ENCODE results near the gene CPPED1. TPM values are rescaled to one million over a fixed set of nuclear protein-coding genes. Genes with fewer than 3 reads are reported as not detected.
"Not testable (repeated sequence)": the region's sequence is repeated elsewhere in the genome, so short reads cannot be mapped to it uniquely, and the experiment has no call there.

Gene CPPED1
- total RNA-seq, 1 experiment from 2014 or later: 8.1 TPM

DNA sequence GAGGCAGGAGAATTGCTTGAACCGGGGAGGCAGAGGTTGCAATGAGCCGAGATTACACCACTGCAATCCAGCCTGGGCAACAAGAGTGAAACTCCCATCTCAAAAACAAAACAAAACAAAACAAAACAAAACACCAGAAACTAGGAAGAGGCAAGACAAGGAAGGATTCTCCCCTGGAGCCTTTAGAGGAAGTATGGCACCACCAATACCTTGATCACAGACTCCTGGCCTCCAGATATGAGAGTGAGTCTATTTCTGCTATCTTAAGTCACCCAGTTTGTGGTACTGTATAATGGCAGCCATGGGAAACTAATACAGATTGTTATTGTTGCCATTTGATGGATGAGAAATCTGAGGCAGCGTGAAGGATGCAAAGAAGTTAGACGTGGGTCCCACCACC lies 14.6 kb upstream of the CPPED1 start (continued):
- TF ChIP-seq EGR1 (IDR thresholded peaks at IDR 0.05; ENCODE audit: low read depth) (no peak), SP1 (IDR thresholded peaks at IDR 0.05; ENCODE audit: low read depth) (no peak)

DNA sequence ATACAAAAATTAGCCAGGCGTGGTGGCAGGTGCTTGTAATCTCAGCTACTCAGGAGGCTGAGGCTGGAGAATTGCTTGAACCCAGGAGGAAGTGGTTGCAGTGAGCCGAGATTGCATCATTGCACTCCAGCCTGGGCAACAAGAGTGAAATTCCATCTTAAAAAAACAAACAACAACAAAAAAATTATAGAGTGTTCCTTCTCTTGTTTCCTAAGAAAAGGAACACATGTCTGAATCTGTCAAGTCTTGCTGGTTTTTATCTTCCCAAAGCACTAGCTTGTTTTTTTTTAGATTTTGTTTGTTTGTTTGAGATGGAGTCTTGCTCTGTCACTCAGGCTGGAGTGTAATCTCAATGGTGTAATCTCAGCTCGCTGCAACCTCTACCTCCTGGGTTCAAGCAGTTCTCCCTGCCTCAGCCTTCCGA lies 13.1 kb upstream of the CPPED1 start:
- RAD21 ChIA-PET (ENCODE audit: low non-redundant PET in 1 of 2, low total read pairs in 2 of 2, uncharacterized antibody in 2 of 2, unreplicated experiment in 2 of 2); BruUV-seq (replicated peaks); H3K36me3 ChIP-seq (ENCODE audit: control insufficient read depth in 1 of 2, insufficient read depth in 2 of 2, low read length in 2 of 2); H3K9me2 ChIP-seq (ENCODE audit: insufficient read depth); H3K4me3 ChIP-seq (replicated peaks in 1 of 2; ENCODE audit: low read depth in 1 of 2, low read length in 2 of 2); H3K79me2 ChIP-seq (ENCODE audit: insufficient read depth, low read length); H3K9ac ChIP-seq (ENCODE audit: low read length); intact Hi-C loops (cut with micrococcal nuclease); DNase-seq (ENCODE audit: low read depth, low spot score); H2AFZ ChIP-seq (ENCODE audit: low read depth, low read length, poor library complexity, severe bottlenecking); ATAC-seq; H3K27ac ChIP-seq (ENCODE audit: low read depth, low read length); H3K9me3 ChIP-seq (ENCODE audit: control insufficient read depth in 1 of 2, insufficient read depth in 1 of 2, low read depth in 1 of 2, low read length in 2 of 2); H3K27me3 ChIP-seq (ENCODE audit: insufficient read depth, low read length); H3K4me1 ChIP-seq (ENCODE audit: control insufficient read depth in 1 of 2, insufficient read depth in 2 of 2, low read length in 2 of 2); H3K4me2 ChIP-seq (ENCODE audit: low read length); H4K20me1 ChIP-seq (ENCODE audit: insufficient read depth): not testable (repeated sequence)
- ChIA-PET CTCF (interaction anchor here (1.0 kb wide), 1 partner anchor 243 kb away, joined by 3 read pairs; no protein-coding TSS in a partner anchor), POLR2A (interaction anchor here (0.6 to 1.1 kb wide), 3 partner anchors 63 to 246 kb away, joined by 3 to 6 read pairs (median 4); no protein-coding TSS in a partner anchor)

DNA sequence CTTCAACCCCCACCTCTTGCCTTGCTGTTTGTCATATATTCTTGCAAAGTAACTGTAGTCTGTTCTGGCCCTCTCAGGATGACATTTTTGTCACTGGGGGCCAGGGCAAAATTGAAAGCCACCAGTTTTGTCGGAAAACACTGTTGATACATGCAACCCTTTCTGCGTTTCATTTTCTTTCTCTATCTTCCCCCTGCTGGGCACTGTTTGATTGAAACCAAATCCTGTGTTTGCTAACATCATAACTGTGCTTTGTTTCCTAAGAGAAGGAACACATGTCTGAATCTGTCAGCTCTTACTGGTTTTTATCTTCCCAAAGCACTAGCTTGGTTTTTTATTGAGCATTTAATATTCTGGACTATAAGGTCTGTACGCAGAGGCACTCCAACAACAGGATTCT lies 11.7 kb upstream of the CPPED1 start:
- Histone ChIP-seq H3K9me3 (ENCODE audit: control insufficient read depth in 1 of 2, insufficient read depth in 1 of 2, low read depth in 1 of 2, low read length in 2 of 2) (no peaks in the 10 kb centered on the region), H3K36me3 (ENCODE audit: control insufficient read depth in 1 of 2, insufficient read depth in 2 of 2, low read length in 2 of 2) (no peaks in the 10 kb centered on the region), H3K27ac (ENCODE audit: low read depth, low read length) (no peak overlapping the region), H2AFZ (ENCODE audit: low read depth, low read length, poor library complexity, severe bottlenecking) (no peak overlapping the region), H3K4me3 (replicated peaks in 1 of 2; ENCODE audit: low read depth in 1 of 2, low read length in 2 of 2) (no peak overlapping the region), H3K9me2 (ENCODE audit: insufficient read depth) (no peaks in the 10 kb centered on the region), H3K27me3 (ENCODE audit: insufficient read depth, low read length) (no peaks in the 10 kb centered on the region), H3K4me1 (ENCODE audit: control insufficient read depth in 1 of 2, insufficient read depth in 2 of 2, low read length in 2 of 2) (no peaks in the 10 kb centered on the region), H3K4me2 (ENCODE audit: low read length) (no peak overlapping the region), H3K9ac (ENCODE audit: low read length) (no peak overlapping the region), H3K79me2 (ENCODE audit: insufficient read depth, low read length) (no peaks in the 10 kb centered on the region), H4K20me1 (ENCODE audit: insufficient read depth) (no peaks in the 10 kb centered on the region)
- CTCF ChIA-PET: interaction anchor here (1.1 kb wide), 1 partner anchor 242 kb away, joined by 5 read pairs; no protein-coding TSS in a partner anchor
- intact Hi-C loops (cut with micrococcal nuclease): no loop called here
- no peak for DNase-seq (ENCODE audit: low read depth, low spot score)
- BruUV-seq (replicated peaks): no TSS peak
- TF ChIP-seq EZH2phosphoT487 (IDR thresholded peaks at IDR 0.05; ENCODE audit: borderline replicate concordance): no peak
- no peak for TF ChIP-seq SP1 (IDR thresholded peaks at IDR 0.05; ENCODE audit: low read depth)
- TF ChIP-seq, protein P1, sequence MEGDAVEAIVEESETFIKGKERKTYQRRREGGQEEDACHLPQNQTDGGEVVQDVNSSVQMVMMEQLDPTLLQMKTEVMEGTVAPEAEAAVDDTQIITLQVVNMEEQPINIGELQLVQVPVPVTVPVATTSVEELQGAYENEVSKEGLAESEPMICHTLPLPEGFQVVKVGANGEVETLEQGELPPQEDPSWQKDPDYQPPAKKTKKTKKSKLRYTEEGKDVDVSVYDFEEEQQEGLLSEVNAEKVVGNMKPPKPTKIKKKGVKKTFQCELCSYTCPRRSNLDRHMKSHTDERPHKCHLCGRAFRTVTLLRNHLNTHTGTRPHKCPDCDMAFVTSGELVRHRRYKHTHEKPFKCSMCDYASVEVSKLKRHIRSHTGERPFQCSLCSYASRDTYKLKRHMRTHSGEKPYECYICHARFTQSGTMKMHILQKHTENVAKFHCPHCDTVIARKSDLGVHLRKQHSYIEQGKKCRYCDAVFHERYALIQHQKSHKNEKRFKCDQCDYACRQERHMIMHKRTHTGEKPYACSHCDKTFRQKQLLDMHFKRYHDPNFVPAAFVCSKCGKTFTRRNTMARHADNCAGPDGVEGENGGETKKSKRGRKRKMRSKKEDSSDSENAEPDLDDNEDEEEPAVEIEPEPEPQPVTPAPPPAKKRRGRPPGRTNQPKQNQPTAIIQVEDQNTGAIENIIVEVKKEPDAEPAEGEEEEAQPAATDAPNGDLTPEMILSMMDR (IDR thresholded peaks at IDR 0.05 in 2 of 3, conservative IDR thresholded peaks at IDR 0.05 in 1 of 3; ENCODE audit: borderline replicate concordance in 1 of 3, insufficient read depth in 1 of 3, low read depth in 2 of 3, low read length in 2 of 3): no peak
- TF ChIP-seq FOSL1 (IDR thresholded peaks at IDR 0.05; ENCODE audit: low read depth): no peak
- no peak for TF ChIP-seq POLR2A (IDR thresholded peaks at IDR 0.05; ENCODE audit: borderline replicate concordance, extremely low read depth, insufficient read depth, insufficient read length)
- no peak for TF ChIP-seq SIN3A (IDR thresholded peaks at IDR 0.05; ENCODE audit: low read depth)
- TF ChIP-seq RAD21 (IDR thresholded peaks at IDR 0.05; ENCODE audit: low read depth): no peak
- TF ChIP-seq EZH2 (IDR thresholded peaks at IDR 0.05): no peak
- POLR2A ChIA-PET: no interaction called here
- RAD21 ChIA-PET (ENCODE audit: low non-redundant PET in 1 of 2, low total read pairs in 2 of 2, uncharacterized antibody in 2 of 2, unreplicated experiment in 2 of 2): no interaction called here
- no peak for ATAC-seq

DNA sequence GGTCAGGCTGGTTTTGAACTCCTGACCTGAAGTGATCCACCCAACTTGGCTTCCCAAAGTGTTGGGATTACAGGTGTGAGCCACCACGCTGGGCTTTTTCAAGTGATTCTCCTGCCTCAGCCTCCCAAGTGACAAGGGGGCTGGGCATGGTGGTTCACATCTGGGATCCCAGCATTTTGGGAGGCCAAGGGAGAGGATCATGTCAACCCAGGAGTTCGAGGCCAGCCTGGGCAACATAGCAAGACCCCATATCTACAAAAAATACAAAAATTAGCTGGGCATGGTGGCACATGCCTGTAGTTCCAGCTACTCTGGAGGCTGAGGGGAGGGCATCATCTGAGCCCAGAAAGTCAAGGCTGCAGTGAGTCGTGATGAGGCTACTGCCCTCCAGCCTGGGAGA lies 10.0 kb upstream of the CPPED1 start:
- intact Hi-C loops (cut with micrococcal nuclease); H2AFZ ChIP-seq (ENCODE audit: low read depth, low read length, poor library complexity, severe bottlenecking); H4K20me1 ChIP-seq (ENCODE audit: insufficient read depth); H3K9ac ChIP-seq (ENCODE audit: low read length); POLR2A ChIA-PET; H3K79me2 ChIP-seq (ENCODE audit: insufficient read depth, low read length); BruUV-seq (replicated peaks); H3K9me2 ChIP-seq (ENCODE audit: insufficient read depth); H3K4me2 ChIP-seq (ENCODE audit: low read length); H3K27ac ChIP-seq (ENCODE audit: low read depth, low read length); CTCF ChIA-PET; ATAC-seq; DNase-seq (ENCODE audit: low read depth, low spot score); H3K4me1 ChIP-seq (ENCODE audit: control insufficient read depth in 1 of 2, insufficient read depth in 2 of 2, low read length in 2 of 2); H3K9me3 ChIP-seq (ENCODE audit: control insufficient read depth in 1 of 2, insufficient read depth in 1 of 2, low read depth in 1 of 2, low read length in 2 of 2); H3K36me3 ChIP-seq (ENCODE audit: control insufficient read depth in 1 of 2, insufficient read depth in 2 of 2, low read length in 2 of 2); H3K27me3 ChIP-seq (ENCODE audit: insufficient read depth, low read length); H3K4me3 ChIP-seq (replicated peaks in 1 of 2; ENCODE audit: low read depth in 1 of 2, low read length in 2 of 2); RAD21 ChIA-PET (ENCODE audit: low non-redundant PET in 1 of 2, low total read pairs in 2 of 2, uncharacterized antibody in 2 of 2, unreplicated experiment in 2 of 2): not testable (repeated sequence)
